H9 (cell line): ENCODE measurements around the gene PTGDR2. TPM values are rescaled to one million over a fixed set of nuclear protein-coding genes. Genes with fewer than 3 reads are reported as not detected.
A peak's percentile ranks its signal among the peaks of the same experiment; 100 is the strongest.

ENCODE experiments used
- DNase-seq: peaks from one replicate; pipeline ENCODE4 v3.0.0-alpha.2; 2017
- H2AFZ ChIP-seq: one replicate; pipeline ENCODE4 v1.6.1; 2013; ENCODE audit warnings: mild to moderate bottlenecking, low read length, control low read depth, moderate library complexity
- H2AK5ac ChIP-seq: 2 replicates; pipeline ENCODE4 v1.6.1; 2013; ENCODE audit warnings: low read length, control low read depth, mixed read lengths; ENCODE audit not compliant: insufficient read length
- H2BK120ac ChIP-seq: one replicate; pipeline ENCODE4 v1.6.1; 2013; ENCODE audit warnings: low read depth, mild to moderate bottlenecking, low read length, control low read depth, inconsistent platforms; ENCODE audit not compliant: poor library complexity, severe bottlenecking
- H2BK12ac ChIP-seq: 2 replicates; pipeline ENCODE4 v1.6.1; 2013; ENCODE audit warnings: low read length, control low read depth, mixed read lengths, low read depth; ENCODE audit not compliant: insufficient read length
- H2BK15ac ChIP-seq: 2 replicates; pipeline ENCODE4 v1.6.1; 2013; ENCODE audit warnings: low read depth, low read length, control low read depth
- H2BK20ac ChIP-seq: one replicate; pipeline ENCODE4 v1.6.1; 2013; ENCODE audit warnings: low read depth, mild to moderate bottlenecking, low read length, control low read depth, inconsistent platforms; ENCODE audit not compliant: poor library complexity, severe bottlenecking
- H2BK5ac ChIP-seq: 2 replicates; pipeline ENCODE4 v1.6.1; 2013; ENCODE audit warnings: low read length, control low read depth, mixed read lengths; ENCODE audit not compliant: insufficient read length
- H3K14ac ChIP-seq: 2 replicates; pipeline ENCODE4 v1.6.1; 2013; ENCODE audit warnings: low read length, control low read depth; ENCODE audit not compliant: insufficient read depth
- H3K18ac ChIP-seq: 2 replicates; pipeline ENCODE4 v1.6.1; 2013; ENCODE audit warnings: low read depth, mild to moderate bottlenecking, mixed read lengths, low read length, control low read depth; ENCODE audit not compliant: insufficient read length
- H3K23ac ChIP-seq: 2 replicates; pipeline ENCODE4 v1.6.1; 2013; ENCODE audit warnings: low read length, control low read depth, mixed read lengths, low read depth; ENCODE audit not compliant: insufficient read length
- H3K23me2 ChIP-seq: 2 replicates; pipeline ENCODE4 v1.6.1; 2013; ENCODE audit warnings: low read depth, mild to moderate bottlenecking, mixed read lengths, low read length, control low read depth; ENCODE audit not compliant: insufficient read length, poor library complexity, severe bottlenecking
- H3K27ac ChIP-seq: 2 replicates; pipeline ENCODE4 v1.5.1; 2013; ENCODE audit warnings: low read length, control low read depth, mixed read lengths, low read depth; ENCODE audit not compliant: insufficient read length
- H3K27me3 ChIP-seq: 2 replicates; pipeline ENCODE4 v1.6.1; 2013; ENCODE audit warnings: low read length, control low read depth, inconsistent platforms; ENCODE audit not compliant: insufficient read depth
- H3K4ac ChIP-seq: 2 replicates; pipeline ENCODE4 v1.6.1; 2013; ENCODE audit warnings: low read depth, mild to moderate bottlenecking, control low read depth, inconsistent platforms, low read length, moderate library complexity
- H3K4me1 ChIP-seq: 2 replicates; pipeline ENCODE4 v1.6.1; 2013; ENCODE audit warnings: low read length, control low read depth, inconsistent platforms; ENCODE audit not compliant: insufficient read depth
- H3K4me2 ChIP-seq: 2 replicates; pipeline ENCODE4 v1.6.1; 2013; ENCODE audit warnings: low read length, control low read depth, mixed read lengths; ENCODE audit not compliant: insufficient read length, insufficient read depth
- H3K56ac ChIP-seq: 2 replicates; pipeline ENCODE4 v1.6.1; 2013; ENCODE audit warnings: low read depth, mild to moderate bottlenecking, mixed read lengths, low read length, control low read depth; ENCODE audit not compliant: insufficient read length
- H3K79me1 ChIP-seq: 2 replicates; pipeline ENCODE4 v1.6.1; 2013; ENCODE audit warnings: low read depth, mild to moderate bottlenecking, moderate library complexity, low read length, control low read depth, inconsistent platforms; ENCODE audit not compliant: insufficient read depth, poor library complexity, severe bottlenecking
- H3K79me2 ChIP-seq: 2 replicates; pipeline ENCODE4 v1.6.1; 2013; ENCODE audit warnings: low read length, control low read depth, inconsistent platforms; ENCODE audit not compliant: insufficient read depth
- H3K9ac ChIP-seq: 2 replicates; pipeline ENCODE4 v1.6.1; 2013; ENCODE audit warnings: low read length, control low read depth, mixed read lengths; ENCODE audit not compliant: insufficient read length; ENCODE audit errors: extremely low read depth
- H3K9me3 ChIP-seq: one replicate; pipeline ENCODE4 v1.6.1; 2013; ENCODE audit warnings: low read depth, low read length, inconsistent platforms; ENCODE audit not compliant: control insufficient read depth
- H3T11ph ChIP-seq: one replicate; pipeline ENCODE4 v1.6.1; 2013; ENCODE audit warnings: mild to moderate bottlenecking, low read length, control low read depth, inconsistent platforms
- H4K20me1 ChIP-seq: one replicate; pipeline ENCODE4 v1.6.1; 2013; ENCODE audit not compliant: control insufficient read depth, insufficient read length, insufficient read depth
- H4K5ac ChIP-seq: 2 replicates; pipeline ENCODE4 v1.6.1; 2013; ENCODE audit warnings: low read depth, mild to moderate bottlenecking, mixed read lengths, low read length, control low read depth; ENCODE audit not compliant: insufficient read length
- H4K8ac ChIP-seq: replicated peaks from 2 replicates; pipeline ENCODE4 v1.6.1; 2013; ENCODE audit warnings: low read length, control low read depth, mixed read lengths, low read depth; ENCODE audit not compliant: insufficient read length
- H4K91ac ChIP-seq: 2 replicates; pipeline ENCODE4 v1.6.1; 2013; ENCODE audit warnings: low read depth, mild to moderate bottlenecking, moderate library complexity, mixed read lengths, low read length, control low read depth; ENCODE audit not compliant: insufficient read length
- H3K27ac Mint-ChIP-seq, 3 experiments: 2 replicates in 2 of 3; 3 replicates in 1 of 3; pipeline ENCODE4 v1.8.0; 2020 to 2021; ENCODE audit warnings: mixed read lengths in 3 of 3, mild to moderate bottlenecking in 1 of 3, moderate library complexity in 1 of 3
- H3K27me3 Mint-ChIP-seq: 2 replicates; pipeline ENCODE4 v1.8.0; 2021; ENCODE audit warnings: low read depth, mild to moderate bottlenecking, moderate library complexity, mixed read lengths
- H3K36me3 Mint-ChIP-seq, 3 experiments: 2 replicates in 2 of 3; 3 replicates in 1 of 3; pipeline ENCODE4 v1.8.0; 2020 to 2021; ENCODE audit warnings: low read depth in 3 of 3, mixed read lengths in 3 of 3; ENCODE audit not compliant: insufficient read depth in 1 of 3
- H3K4me1 Mint-ChIP-seq, 2 experiments: 2 replicates each; pipeline ENCODE4 v1.8.0; 2020; ENCODE audit warnings: mixed read lengths in 2 of 2
- H3K4me3 Mint-ChIP-seq, 2 experiments: 2 replicates in 1 of 2; 3 replicates in 1 of 2; pipeline ENCODE4 v1.8.0; 2020 to 2021; ENCODE audit warnings: mild to moderate bottlenecking in 2 of 2, mixed read lengths in 2 of 2, moderate library complexity in 1 of 2
- H3K9me3 Mint-ChIP-seq, 2 experiments: 2 replicates in 1 of 2; 3 replicates in 1 of 2; pipeline ENCODE4 v1.8.0; 2020; ENCODE audit warnings: mild to moderate bottlenecking in 2 of 2, mixed read lengths in 2 of 2, moderate library complexity in 1 of 2
- CTCF ChIP-seq: fragments of 200-600 bp; sonication (generic); conservative IDR thresholded peaks from 3 replicates; pipeline ENCODE4 v1.8.0; 2021; ENCODE audit warnings: antibody characterized with exemption, mild to moderate bottlenecking
- WGBS: extraction: QIAGEN DNeasy Blood & Tissue Kit; methylation state at CpG from one replicate; pipeline ENCODE4 v1.1.7; 2013; ENCODE audit warnings: missing lambda C conversion rate, low lambda C conversion rate, mixed read lengths; ENCODE audit not compliant: insufficient read length; ENCODE audit errors: extremely low coverage; 5-methylcytosine and 5-hydroxymethylcytosine counted together
- total RNA-seq: library from RNA; stranded (reverse); gene quantifications from 2 replicates; pipeline ENCODE4 v1.2.1, GENCODE V29; 2021

The PTGDR2 gene
- total RNA-seq, 1 experiment from 2014 or later = not detected

GRCh38 chr11:60852117-60852981 is 3.4 kb downstream of the PTGDR2 start:
- Histone ChIP-seq H3K27me3 (no peaks in the 10 kb centered on the region), H3K9me3 (no peaks in the 10 kb centered on the region), H2AFZ (no peak overlapping the region), H2AK5ac (no peak overlapping the region), H3K56ac (no peak overlapping the region), H3K9ac (no peak overlapping the region), H3K23ac (no peak overlapping the region), H4K20me1 (no peaks in the 10 kb centered on the region), H2BK20ac (no peak overlapping the region), H3K79me1 (no peaks in the 10 kb centered on the region), H3K4ac (no peak overlapping the region), H3K4me1 (no peaks in the 10 kb centered on the region), H4K91ac (no peak overlapping the region), H4K8ac (no peak overlapping the region), H2BK15ac (no peak overlapping the region), H3K23me2 (no peaks in the 10 kb centered on the region), H2BK120ac (no peak overlapping the region), H3T11ph (no peak overlapping the region), H3K4me2 (no peak overlapping the region), H3K14ac (no peak overlapping the region), H3K18ac (no peak overlapping the region), H2BK12ac (no peak overlapping the region), H4K5ac (no peak overlapping the region), H3K27ac (no peak overlapping the region), H3K79me2 (no peaks in the 10 kb centered on the region), H2BK5ac (no peak overlapping the region)
- peak; percentile 62 for DNase-seq
- Mint-ChIP-seq H3K27ac (peak overlapping the region in 1 of 3 experiments; percentile 10; a peak in 1 of 7 replicates), H3K4me1 (no peaks in the 10 kb centered on the region), H3K36me3 (peaks cover 23 to 44% (median 40%) of the 10 kb centered on the region in 3 experiments), H3K27me3 (peaks cover 2% of the 10 kb centered on the region; the same call in 1 of the 2 replicates), H3K9me3 (no peaks in the 10 kb centered on the region), H3K4me3 (no peak overlapping the region)
- no peak for TF ChIP-seq CTCF
- no CpG with 5 or more reads among the region's 78 CpGs for WGBS
